K562 (cell line): ENCODE results near the gene DNAH17. TPM values are rescaled to one million over a fixed set of nuclear protein-coding genes. Genes with fewer than 3 reads are reported as not detected.

Source experiments
- ATAC-seq: fragments of 200-7000 bp; cut with Tn5 transposase; 3 replicates; pipeline ENCODE4 v1.9.1; 2020; ENCODE audit warnings: moderate library complexity
- BruUV-seq: library from RNA; stranded (reverse); fragments of 400-500 nt; replicated peaks from 2 replicates; lab custom pipeline; 2021; lab: Mats Ljungman, UMichigan
- CTCF ChIA-PET: fragments of 300-600 bp; formaldehyde crosslinking; extraction: SDS; loops from one replicate; lab custom pipeline; 2021; ENCODE audit warnings: low intra/inter-chr PET ratio; lab: Yijun Ruan, JAX
- POLR2A ChIA-PET: fragments of 300-600, 350-650 bp; sonication (Branson Sonifier 250); formaldehyde crosslinking; extraction: SDS; loops from one replicate; lab custom pipeline; 2021; ENCODE audit warnings: antibody characterized with exemption, inconsistent platforms; lab: Yijun Ruan, JAX
- DNase-seq, 4 experiments: peaks; one replicate each; pipeline versions ENCODE4 v3.0.0 to v3.0.0-alpha.2; 2011 to 2018; ENCODE audit warnings: low spot score in 3 of 4, mixed read lengths in 3 of 4; ENCODE audit errors: extremely low read depth in 1 of 4
- FAIRE-seq: peaks from 2 replicates; lab custom pipeline; 2011; peaks lifted over from hg19 to GRCh38; lab: Jason Lieb, UNC
- H2AFZ ChIP-seq: 2 replicates; pipeline ENCODE4 v1.6.0; 2011; ENCODE audit warnings: low read depth, low read length, control low read depth, inconsistent platforms
- H3K27ac ChIP-seq: fragments of 200-600 bp; 3 replicates; pipeline ENCODE4 v1.8.0; 2011; ENCODE audit warnings: low read depth, mild to moderate bottlenecking, control low read depth, inconsistent platforms, low read length, moderate library complexity, mixed read lengths; ENCODE audit errors: extremely low read depth
- H3K27me3 ChIP-seq, 2 experiments: fragments of 300-600 bp in 1 of 2; 2 replicates in 1 of 2; 3 replicates in 1 of 2; pipeline versions ENCODE4 v1.6.0 to v1.8.0; 2011; ENCODE audit warnings: inconsistent platforms in 2 of 2, low read length in 2 of 2, mild to moderate bottlenecking in 1 of 2, mixed read lengths in 1 of 2, moderate library complexity in 1 of 2; ENCODE audit not compliant: control insufficient read depth in 2 of 2, insufficient read depth in 2 of 2
- H3K36me3 ChIP-seq: fragments of 300-600 bp; 3 replicates; pipeline ENCODE4 v1.8.0; 2011; ENCODE audit warnings: mild to moderate bottlenecking, low read length, inconsistent platforms; ENCODE audit not compliant: control insufficient read depth, insufficient read depth
- H3K4me1 ChIP-seq, 2 experiments: fragments of 200-600 bp in 1 of 2; replicated peaks in 1 of 2; 2 replicates in 1 of 2; 3 replicates in 1 of 2; pipeline versions ENCODE4 v1.5.1 to v1.8.0; 2011; ENCODE audit warnings: inconsistent platforms in 2 of 2, low read length in 2 of 2, mild to moderate bottlenecking in 1 of 2, mixed read lengths in 1 of 2, moderate library complexity in 1 of 2; ENCODE audit not compliant: control insufficient read depth in 2 of 2, insufficient read depth in 2 of 2
- H3K4me2 ChIP-seq: 2 replicates; pipeline ENCODE4 v1.6.1; 2011; ENCODE audit warnings: low read length, control low read depth, inconsistent platforms, mixed read lengths; ENCODE audit not compliant: insufficient read depth
- H3K4me3 ChIP-seq: fragments of 200-600 bp; sonication (generic), shearing (Covaris generic); 2 replicates; pipeline ENCODE4 v1.5.1; 2016; ENCODE audit warnings: control low read depth, inconsistent platforms
- H3K79me2 ChIP-seq: fragments of 200-600 bp; 3 replicates; pipeline ENCODE4 v1.8.0; 2011; ENCODE audit warnings: low read length, inconsistent platforms; ENCODE audit not compliant: control insufficient read depth, insufficient read depth
- H3K9ac ChIP-seq, 2 experiments: 2 replicates each; pipeline versions ENCODE4 v1.6.0 to v1.6.1; 2011; ENCODE audit warnings: low read depth in 2 of 2, low read length in 2 of 2, control low read depth in 1 of 2, inconsistent platforms in 1 of 2, mild to moderate bottlenecking in 1 of 2, mixed read lengths in 1 of 2; ENCODE audit not compliant: insufficient read depth in 1 of 2
- H3K9me1 ChIP-seq: one replicate; pipeline ENCODE4 v1.6.0; 2011; ENCODE audit warnings: inconsistent platforms, mild to moderate bottlenecking, low read length, moderate library complexity; ENCODE audit not compliant: control insufficient read depth, insufficient read depth
- H3K9me3 ChIP-seq: replicated peaks from 2 replicates; pipeline ENCODE4 v1.5.1; 2011; ENCODE audit warnings: low read depth, low read length, inconsistent platforms; ENCODE audit not compliant: control insufficient read depth, insufficient read depth
- H4K20me1 ChIP-seq: replicated peaks from 2 replicates; pipeline ENCODE4 v1.6.1; 2011; ENCODE audit warnings: low read length, inconsistent platforms, mixed read lengths; ENCODE audit not compliant: control insufficient read depth, insufficient read depth
- ELF2 ChIP-seq: fragments of 250-450 bp; sonication (Bioruptor Pico); IDR thresholded peaks from 2 replicates; pipeline ENCODE4 v1.5.0; 2021; ENCODE audit warnings: mild to moderate bottlenecking
- GTF2F1 ChIP-seq: IDR thresholded peaks from 2 replicates; pipeline ENCODE4 v1.6.1; 2011; ENCODE audit warnings: low read depth, low read length, improper control_type of control experiment
- HDAC8 ChIP-seq: fragments of 450-650 bp; IDR thresholded peaks from 2 replicates; pipeline ENCODE4 v1.6.1; 2016; ENCODE audit warnings: mild to moderate bottlenecking, missing genetic modification characterization, moderate library complexity, missing compliant biosample characterization
- RAD51 ChIP-seq: fragments of 450-650 bp; IDR thresholded peaks from 2 replicates; pipeline ENCODE4 v1.7.1; 2016; ENCODE audit warnings: low read depth, mild to moderate bottlenecking, borderline replicate concordance
- SNIP1 ChIP-seq: fragments of 450-650 bp; IDR thresholded peaks from 2 replicates; pipeline ENCODE4 v1.7.1; 2017; ENCODE audit warnings: low read depth, mild to moderate bottlenecking
- TFE3 ChIP-seq: fragments of 450-650 bp; formaldehyde crosslinking; IDR thresholded peaks from 2 replicates; pipeline ENCODE4 v1.4.0; 2020; ENCODE audit warnings: mild to moderate bottlenecking, mixed read lengths
- TOE1 ChIP-seq, 2 experiments: fragments of 450-650 bp in 1 of 2; sonication (generic) in 1 of 2; formaldehyde crosslinking in 1 of 2; IDR thresholded peaks; 2 replicates each; pipeline versions ENCODE4 v1.7.1 to v1.8.0; 2016 to 2022; ENCODE audit warnings: borderline replicate concordance in 2 of 2, mild to moderate bottlenecking in 2 of 2, antibody characterized with exemption in 1 of 2, inconsistent platforms in 1 of 2, low read depth in 1 of 2, missing genetic modification reagents in 1 of 2, moderate library complexity in 1 of 2
- ZNF695 ChIP-seq: fragments of 450-650 bp; formaldehyde crosslinking; IDR thresholded peaks from 2 replicates; pipeline ENCODE4 v1.4.0; 2020; ENCODE audit warnings: mild to moderate bottlenecking, moderate library complexity
- WGBS: fragments of 100-300 bp; shearing (Covaris generic); methylation state at CpG from one replicate; pipeline ENCODE4 v1.1.6; 2016; ENCODE audit warnings: low coverage, mixed read lengths; ENCODE audit not compliant: insufficient coverage; ENCODE audit errors: missing lambda C conversion rate; 5-methylcytosine and 5-hydroxymethylcytosine counted together
- in situ Hi-C: fragments of 300-500 bp; cut with MboI; formaldehyde crosslinking; loops from 4 replicates; pipeline ENCODE4 v1.15.0; 2018; ENCODE audit warnings: inconsistent platforms, mixed read lengths
- intact Hi-C: fragments of 100-400 bp; cut with micrococcal nuclease; formaldehyde crosslinking; loops from 2 replicates; pipeline ENCODE4 v1.14.2; 2022
- polyA plus RNA-seq, 8 experiments: library from polyadenylated mRNA; depleted of rRNA in 4 of 8; stranded (reverse) in 5 of 8; unstranded in 3 of 8; fragments of >200 nt; fragmentation: Nextera tagmentation in 2 of 8; fragmentation: Illumina TruSeq in 1 of 8; extraction: Ambion mirVana in 2 of 8; extraction: Trizol in 1 of 8; gene quantifications; 2 replicates each; pipeline versions ENCODE4 v1.2.1 to v1.2.3, GENCODE V29; 2011 to 2014; ENCODE audit warnings: inconsistent platforms in 1 of 8, missing spikeins in 1 of 8
- total RNA-seq, 7 experiments: library from RNA; depleted of rRNA in 6 of 7; stranded (reverse); fragments of >200 nt in 6 of 7; fragmentation: Illumina TruSeq in 2 of 7; extraction: Trizol in 2 of 7; gene quantifications; 2 replicates each; pipeline versions ENCODE4 v1.2.1 to v1.2.3, GENCODE V29; 2011 to 2021; ENCODE audit warnings: low replicate concordance in 1 of 7

Gene DNAH17
- total and polyA plus RNA-seq, 9 of the 15 experiments (the other 6 are each of a cell fraction or from before 2014, with no cell fraction given): under 0.01 to 0.06 (median 0.03) TPM; not detected in 5

GRCh38 chr17:78451753-78452152 lies 125.4 kb downstream of the DNAH17 start:
- no peak for TF ChIP-seq HDAC8 (tag)
- TF ChIP-seq SNIP1: no peak
- no peak for TF ChIP-seq ZNF695 (CRISPR knock-in tag)
- no peak for TF ChIP-seq GTF2F1
- TF ChIP-seq, all 486 proteins: peak for 0
- WGBS: 0% methylated on average over 6 of the region's 7 CpGs
- no peak overlapping the region for H3K27ac ChIP-seq

DNA sequence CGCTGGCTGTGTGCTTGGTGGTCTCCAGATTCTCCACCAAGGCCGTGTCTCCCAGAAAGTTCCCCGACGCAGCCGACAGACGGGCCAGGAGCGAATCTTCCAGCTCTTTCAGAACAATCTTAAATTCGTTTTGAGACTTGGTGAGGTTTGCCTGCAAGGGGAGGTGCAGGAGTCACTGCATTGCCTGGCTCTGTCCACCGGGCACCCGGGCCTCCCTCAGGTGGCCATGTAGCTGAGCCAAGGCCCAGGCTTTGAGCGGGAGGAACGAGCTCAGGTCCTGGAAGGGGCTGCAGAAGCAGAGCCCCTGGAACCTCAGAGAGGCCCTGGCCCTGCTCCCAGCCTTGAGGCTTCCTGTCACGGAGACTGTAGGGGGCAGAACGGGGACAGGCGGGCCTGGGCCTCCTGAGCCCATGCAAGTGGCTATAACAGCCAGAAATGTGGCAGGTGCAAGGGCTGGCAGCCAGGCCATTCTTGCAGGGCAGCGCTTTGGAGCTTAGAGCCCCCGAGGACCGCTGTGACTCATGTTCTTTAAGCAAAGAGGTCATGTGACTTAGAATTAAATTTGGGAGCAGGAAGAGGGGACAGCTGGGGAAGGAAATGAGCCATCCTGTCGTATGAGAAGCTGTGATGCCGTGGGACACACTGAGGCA lies 126.4 kb downstream of the DNAH17 start:
- POLR2A ChIA-PET: interaction anchor here (0.7 to 1.2 kb wide), 2 partner anchors 10 to 23 kb away, joined by 3 to 4 read pairs; no protein-coding TSS in a partner anchor
- intact Hi-C loops: no loop called here
- no peaks in the 10 kb centered on the region for H3K9me3 ChIP-seq
- no peak overlapping the region; the same call in 1 of the 2 replicates for H3K4me2 ChIP-seq
- in situ Hi-C loops: no loop called here
- peaks cover 51 to 78% of the 10 kb centered on the region in 2 experiments for H3K27me3 ChIP-seq
- ATAC-seq (no peak), DNase-seq (no peak), FAIRE-seq (no peak)
- no peaks in the 10 kb centered on the region for H3K36me3 ChIP-seq
- peaks cover 14% of the 10 kb centered on the region for H4K20me1 ChIP-seq
- H3K9ac ChIP-seq: no peak overlapping the region
- H3K27ac ChIP-seq: no peak overlapping the region
- peaks cover 0 to 10% of the 10 kb centered on the region in 2 experiments; a peak in 1 of 5 replicates for H3K4me1 ChIP-seq
- TF ChIP-seq TFE3 (CRISPR knock-in tag): peak; percentile 88
- peak; percentile 49; the same call in 1 of the 2 replicates for TF ChIP-seq RAD51
- TF ChIP-seq TOE1 (IDR thresholded peaks at IDR 0.05; ENCODE audit: borderline replicate concordance): peak; percentile 55; the same call in 1 of the 2 replicates
- no peak for TF ChIP-seq TOE1 (CRISPR knock-in tag; IDR thresholded peaks at IDR 0.05; ENCODE audit: borderline replicate concordance, low read depth)
- no peak for TF ChIP-seq ELF2 (CRISPR knock-in tag)
- TF ChIP-seq, all 486 proteins: peak for 3
- H3K9me1 ChIP-seq: no peaks in the 10 kb centered on the region
- no TSS peak for BruUV-seq
- no peak overlapping the region for H2AFZ ChIP-seq
- H3K79me2 ChIP-seq: no peaks in the 10 kb centered on the region
- CTCF ChIA-PET: no interaction called here
- H3K4me3 ChIP-seq: no peak overlapping the region
- WGBS: under 1% methylated on average over 20 of the region's 20 CpGs

More at GRCh38 chr17:78451753-78452152, 125.4 kb downstream of the DNAH17 start:
- ChIA-PET POLR2A (interaction anchor here (1.2 kb wide), 1 partner anchor 9 kb away, joined by 4 read pairs; no protein-coding TSS in a partner anchor), CTCF (no interaction called here)
- in situ Hi-C loops (no loop called here), intact Hi-C loops (no loop called here)
- no peak overlapping the region for H3K9ac ChIP-seq
- FAIRE-seq: no peak
- no peak overlapping the region for H3K4me2 ChIP-seq
- no peak overlapping the region for H2AFZ ChIP-seq
- no peaks in the 10 kb centered on the region for H3K9me1 ChIP-seq
- no TSS peak for BruUV-seq
- no peak for DNase-seq
- H3K79me2 ChIP-seq: no peaks in the 10 kb centered on the region
- no peaks in the 10 kb centered on the region for H3K36me3 ChIP-seq
- peaks cover 58 to 86% of the 10 kb centered on the region in 2 experiments for H3K27me3 ChIP-seq
- ATAC-seq: no peak
- no peak overlapping the region for H3K4me3 ChIP-seq
- H4K20me1 ChIP-seq: peaks cover 14% of the 10 kb centered on the region
- peaks cover 0 to 10% of the 10 kb centered on the region in 2 experiments; a peak in 1 of 5 replicates for H3K4me1 ChIP-seq
- H3K9me3 ChIP-seq: no peaks in the 10 kb centered on the region
